Liver (tissue), 3 donors: ENCODE data around the gene SFXN5.

ENCODE experiments used
- EGR1 ChIP-seq, 2 donors: IDR thresholded peaks; 2 replicates each; pipeline ENCODE4 v1.6.1; 2016 to 2018; ENCODE audit warnings: antibody characterized with exemption in 2 of 2, low read depth in 2 of 2
- FOXA1 ChIP-seq: IDR thresholded peaks from 2 replicates; pipeline ENCODE4 v1.6.1; 2016; ENCODE audit warnings: antibody characterized with exemption
- GABPA ChIP-seq, 2 donors: IDR thresholded peaks in 1 of 2; conservative IDR thresholded peaks in 1 of 2; 2 replicates each; pipeline ENCODE4 v1.6.1; 2016; ENCODE audit warnings: antibody characterized with exemption in 2 of 2, mild to moderate bottlenecking in 1 of 2, moderate library complexity in 1 of 2
- JUND ChIP-seq, 2 donors: IDR thresholded peaks; 2 replicates each; pipeline ENCODE4 v1.6.1; 2016; ENCODE audit warnings: antibody characterized with exemption in 2 of 2
- NR2F2 ChIP-seq: IDR thresholded peaks from 2 replicates; pipeline ENCODE4 v1.6.1; 2016; ENCODE audit warnings: antibody characterized with exemption
- RAD21 ChIP-seq, 2 donors: IDR thresholded peaks; 2 replicates each; pipeline ENCODE4 v1.6.1; 2016; ENCODE audit warnings: antibody characterized with exemption in 2 of 2, mild to moderate bottlenecking in 2 of 2
- TAF1 ChIP-seq: conservative IDR thresholded peaks from 2 replicates; pipeline ENCODE4 v1.6.1; 2016; ENCODE audit warnings: antibody characterized with exemption, mild to moderate bottlenecking
- YY1 ChIP-seq: IDR thresholded peaks from 2 replicates; pipeline ENCODE4 v1.6.1; 2016; ENCODE audit warnings: antibody characterized with exemption, mild to moderate bottlenecking
- ZBTB33 ChIP-seq: IDR thresholded peaks from 2 replicates; pipeline ENCODE4 v1.6.1; 2016; ENCODE audit warnings: antibody characterized with exemption
- TF ChIP-seq, protein P1 (sequence below): fragments of 150-350 bp; IDR thresholded peaks from 2 replicates; pipeline ENCODE4 v1.5.1; 2017; ENCODE audit warnings: improper control_type of control experiment, low read depth, low read length; ENCODE audit not compliant: missing input control
- TF ChIP-seq, protein P2 (sequence below): IDR thresholded peaks from 2 replicates; pipeline ENCODE4 v1.6.1; 2016; ENCODE audit warnings: antibody characterized with exemption, mild to moderate bottlenecking
- TF ChIP-seq, protein P3 (sequence below): IDR thresholded peaks from 2 replicates; pipeline ENCODE4 v1.6.1; 2016; ENCODE audit warnings: antibody characterized with exemption
- TF ChIP-seq, protein P4 (sequence below): IDR thresholded peaks from 2 replicates; pipeline ENCODE4 v1.6.1; 2016; ENCODE audit warnings: antibody characterized with exemption
- donor health status: healthy.
- donor health status: healthy.

- TF ChIP-seq, protein P1, sequence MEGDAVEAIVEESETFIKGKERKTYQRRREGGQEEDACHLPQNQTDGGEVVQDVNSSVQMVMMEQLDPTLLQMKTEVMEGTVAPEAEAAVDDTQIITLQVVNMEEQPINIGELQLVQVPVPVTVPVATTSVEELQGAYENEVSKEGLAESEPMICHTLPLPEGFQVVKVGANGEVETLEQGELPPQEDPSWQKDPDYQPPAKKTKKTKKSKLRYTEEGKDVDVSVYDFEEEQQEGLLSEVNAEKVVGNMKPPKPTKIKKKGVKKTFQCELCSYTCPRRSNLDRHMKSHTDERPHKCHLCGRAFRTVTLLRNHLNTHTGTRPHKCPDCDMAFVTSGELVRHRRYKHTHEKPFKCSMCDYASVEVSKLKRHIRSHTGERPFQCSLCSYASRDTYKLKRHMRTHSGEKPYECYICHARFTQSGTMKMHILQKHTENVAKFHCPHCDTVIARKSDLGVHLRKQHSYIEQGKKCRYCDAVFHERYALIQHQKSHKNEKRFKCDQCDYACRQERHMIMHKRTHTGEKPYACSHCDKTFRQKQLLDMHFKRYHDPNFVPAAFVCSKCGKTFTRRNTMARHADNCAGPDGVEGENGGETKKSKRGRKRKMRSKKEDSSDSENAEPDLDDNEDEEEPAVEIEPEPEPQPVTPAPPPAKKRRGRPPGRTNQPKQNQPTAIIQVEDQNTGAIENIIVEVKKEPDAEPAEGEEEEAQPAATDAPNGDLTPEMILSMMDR: no peak
- TF ChIP-seq EGR1 (IDR thresholded peaks at IDR 0.05; ENCODE audit: low read depth in 2 of 2) (no peak), JUND (IDR thresholded peaks at IDR 0.05) (no peak), YY1 (no peak), RAD21 (IDR thresholded peaks at IDR 0.05) (no peak), TAF1 (no peak), GABPA (IDR thresholded peaks at IDR 0.05 in 1 of 2, conservative IDR thresholded peaks at IDR 0.05 in 1 of 2) (no peak), ZBTB33 (no peak), NR2F2 (no peak), FOXA1 (no peak)
- TF ChIP-seq, protein P2, sequence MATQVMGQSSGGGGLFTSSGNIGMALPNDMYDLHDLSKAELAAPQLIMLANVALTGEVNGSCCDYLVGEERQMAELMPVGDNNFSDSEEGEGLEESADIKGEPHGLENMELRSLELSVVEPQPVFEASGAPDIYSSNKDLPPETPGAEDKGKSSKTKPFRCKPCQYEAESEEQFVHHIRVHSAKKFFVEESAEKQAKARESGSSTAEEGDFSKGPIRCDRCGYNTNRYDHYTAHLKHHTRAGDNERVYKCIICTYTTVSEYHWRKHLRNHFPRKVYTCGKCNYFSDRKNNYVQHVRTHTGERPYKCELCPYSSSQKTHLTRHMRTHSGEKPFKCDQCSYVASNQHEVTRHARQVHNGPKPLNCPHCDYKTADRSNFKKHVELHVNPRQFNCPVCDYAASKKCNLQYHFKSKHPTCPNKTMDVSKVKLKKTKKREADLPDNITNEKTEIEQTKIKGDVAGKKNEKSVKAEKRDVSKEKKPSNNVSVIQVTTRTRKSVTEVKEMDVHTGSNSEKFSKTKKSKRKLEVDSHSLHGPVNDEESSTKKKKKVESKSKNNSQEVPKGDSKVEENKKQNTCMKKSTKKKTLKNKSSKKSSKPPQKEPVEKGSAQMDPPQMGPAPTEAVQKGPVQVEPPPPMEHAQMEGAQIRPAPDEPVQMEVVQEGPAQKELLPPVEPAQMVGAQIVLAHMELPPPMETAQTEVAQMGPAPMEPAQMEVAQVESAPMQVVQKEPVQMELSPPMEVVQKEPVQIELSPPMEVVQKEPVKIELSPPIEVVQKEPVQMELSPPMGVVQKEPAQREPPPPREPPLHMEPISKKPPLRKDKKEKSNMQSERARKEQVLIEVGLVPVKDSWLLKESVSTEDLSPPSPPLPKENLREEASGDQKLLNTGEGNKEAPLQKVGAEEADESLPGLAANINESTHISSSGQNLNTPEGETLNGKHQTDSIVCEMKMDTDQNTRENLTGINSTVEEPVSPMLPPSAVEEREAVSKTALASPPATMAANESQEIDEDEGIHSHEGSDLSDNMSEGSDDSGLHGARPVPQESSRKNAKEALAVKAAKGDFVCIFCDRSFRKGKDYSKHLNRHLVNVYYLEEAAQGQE: no peak
- TF ChIP-seq, protein P3, sequence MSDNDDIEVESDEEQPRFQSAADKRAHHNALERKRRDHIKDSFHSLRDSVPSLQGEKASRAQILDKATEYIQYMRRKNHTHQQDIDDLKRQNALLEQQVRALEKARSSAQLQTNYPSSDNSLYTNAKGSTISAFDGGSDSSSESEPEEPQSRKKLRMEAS: no peak
- TF ChIP-seq, protein P4, sequence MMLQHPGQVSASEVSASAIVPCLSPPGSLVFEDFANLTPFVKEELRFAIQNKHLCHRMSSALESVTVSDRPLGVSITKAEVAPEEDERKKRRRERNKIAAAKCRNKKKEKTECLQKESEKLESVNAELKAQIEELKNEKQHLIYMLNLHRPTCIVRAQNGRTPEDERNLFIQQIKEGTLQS: no peak
Observed at GRCh38 chr2:72932805-72933204, 138.7 kb downstream of the SFXN5 start.
